RWPE1 (cell line): Measurements from ENCODE around the gene STK16.

Experiments
- CTCF ChIA-PET: fragments of 350-600 bp; sonication (Branson Sonifier 250); formaldehyde crosslinking; extraction: SDS; loops from one replicate; lab custom pipeline; 2021; lab: Yijun Ruan, JAX
- POLR2A ChIA-PET: fragments of 400-600 bp; formaldehyde crosslinking; extraction: SDS; loops from one replicate; lab custom pipeline; 2020; ENCODE audit warnings: antibody characterized with exemption; ENCODE audit not compliant: low non-redundant PET; lab: Yijun Ruan, JAX
- DNase-seq: peaks from one replicate; pipeline ENCODE4 v3.0.0; 2012; ENCODE audit warnings: low spot score
- H3K27ac ChIP-seq: fragments of 450-650 bp; 2 replicates; pipeline ENCODE4 v1.5.1; 2017
- CTCF ChIP-seq: fragments of 450-650 bp; conservative IDR thresholded peaks from 2 replicates; pipeline ENCODE4 v1.5.1; 2017; ENCODE audit warnings: low read depth, mild to moderate bottlenecking

Gene STK16

GRCh38 chr2:219225350-219225749 lies 19.9 kb upstream of the STK16 start:
- ChIA-PET CTCF (no interaction called here), POLR2A (interaction anchor here (0.6 kb wide), 1 partner anchor 28 kb away, joined by 5 read pairs; no protein-coding TSS in a partner anchor)
- TF ChIP-seq CTCF = no peak
- H3K27ac ChIP-seq = peak overlapping the region; percentile 5
- no peak for DNase-seq

GRCh38 chr2:219228041-219228910 lies 17.0 kb upstream of the STK16 start:
- no peak for DNase-seq
- CTCF ChIA-PET = interaction anchor here (0.7 to 1.2 kb wide), 4 partner anchors 22 to 154 kb away, joined by 3 to 7 read pairs (median 5); partner anchors contain the start of gene ZFAND2B
- TF ChIP-seq CTCF = no peak
- POLR2A ChIA-PET = interaction anchor here (1.1 to 1.6 kb wide), 2 partner anchors 20 to 21 kb away, joined by 3 to 7 read pairs; no protein-coding TSS in a partner anchor
- H3K27ac ChIP-seq = peak overlapping the region; percentile 95

- H3K27ac ChIP-seq = peak overlapping the region; percentile 95
- no peak for DNase-seq
- ChIA-PET CTCF (interaction anchor here (1.2 kb wide), 1 partner anchor 66 kb away, joined by 7 read pairs; no protein-coding TSS in a partner anchor), POLR2A (interaction anchor here (1.1 to 1.6 kb wide), 2 partner anchors 20 to 21 kb away, joined by 3 to 7 read pairs; no protein-coding TSS in a partner anchor)
- TF ChIP-seq CTCF = no peak
Measured at GRCh38 chr2:219228911-219229304, 16.4 kb upstream of the STK16 start.

- TF ChIP-seq CTCF = no peak
- peak within 1 kb of the TSS; percentile 95 for H3K27ac ChIP-seq
- peak; percentile 98 for DNase-seq
- CTCF ChIA-PET = interaction anchor here (0.6 to 1.5 kb wide), 8 partner anchors 11 to 120 kb away, joined by 3 to 7 read pairs (median 3); no protein-coding TSS in a partner anchor
- POLR2A ChIA-PET = interaction anchor here (1.1 to 1.6 kb wide), 2 partner anchors 20 to 21 kb away, joined by 3 to 7 read pairs; no protein-coding TSS in a partner anchor
Measured at GRCh38 chr2:219229305-219230058, 15.8 kb upstream of the STK16 start, which contains the start of the genes ANKZF1 and ATG9A. ANKZF1 (plus strand) TSS chr2:219229806; CDS start chr2:219230258, 452 bp downstream. ATG9A (minus strand) TSS chr2:219229636; CDS start chr2:219228024, 1,612 bp downstream.

GRCh38 chr2:219230059-219230540 lies 15.2 kb upstream of the STK16 start:
- CTCF ChIA-PET = interaction anchor here (0.6 to 1.5 kb wide), 8 partner anchors 12 to 200 kb away, joined by 3 to 5 read pairs (median 3); no protein-coding TSS in a partner anchor
- peak; percentile 51 for DNase-seq
- POLR2A ChIA-PET = interaction anchor here (1.6 kb wide), 1 partner anchor 19 kb away, joined by 7 read pairs; no protein-coding TSS in a partner anchor
- TF ChIP-seq CTCF = no peak
- peak overlapping the region; percentile 95 for H3K27ac ChIP-seq
